ENCODE measurements around the gene MEGF6. TPM values are rescaled to one million over a fixed set of nuclear protein-coding genes. Genes with fewer than 3 reads are reported as not detected.

The MEGF6 gene, protein sequence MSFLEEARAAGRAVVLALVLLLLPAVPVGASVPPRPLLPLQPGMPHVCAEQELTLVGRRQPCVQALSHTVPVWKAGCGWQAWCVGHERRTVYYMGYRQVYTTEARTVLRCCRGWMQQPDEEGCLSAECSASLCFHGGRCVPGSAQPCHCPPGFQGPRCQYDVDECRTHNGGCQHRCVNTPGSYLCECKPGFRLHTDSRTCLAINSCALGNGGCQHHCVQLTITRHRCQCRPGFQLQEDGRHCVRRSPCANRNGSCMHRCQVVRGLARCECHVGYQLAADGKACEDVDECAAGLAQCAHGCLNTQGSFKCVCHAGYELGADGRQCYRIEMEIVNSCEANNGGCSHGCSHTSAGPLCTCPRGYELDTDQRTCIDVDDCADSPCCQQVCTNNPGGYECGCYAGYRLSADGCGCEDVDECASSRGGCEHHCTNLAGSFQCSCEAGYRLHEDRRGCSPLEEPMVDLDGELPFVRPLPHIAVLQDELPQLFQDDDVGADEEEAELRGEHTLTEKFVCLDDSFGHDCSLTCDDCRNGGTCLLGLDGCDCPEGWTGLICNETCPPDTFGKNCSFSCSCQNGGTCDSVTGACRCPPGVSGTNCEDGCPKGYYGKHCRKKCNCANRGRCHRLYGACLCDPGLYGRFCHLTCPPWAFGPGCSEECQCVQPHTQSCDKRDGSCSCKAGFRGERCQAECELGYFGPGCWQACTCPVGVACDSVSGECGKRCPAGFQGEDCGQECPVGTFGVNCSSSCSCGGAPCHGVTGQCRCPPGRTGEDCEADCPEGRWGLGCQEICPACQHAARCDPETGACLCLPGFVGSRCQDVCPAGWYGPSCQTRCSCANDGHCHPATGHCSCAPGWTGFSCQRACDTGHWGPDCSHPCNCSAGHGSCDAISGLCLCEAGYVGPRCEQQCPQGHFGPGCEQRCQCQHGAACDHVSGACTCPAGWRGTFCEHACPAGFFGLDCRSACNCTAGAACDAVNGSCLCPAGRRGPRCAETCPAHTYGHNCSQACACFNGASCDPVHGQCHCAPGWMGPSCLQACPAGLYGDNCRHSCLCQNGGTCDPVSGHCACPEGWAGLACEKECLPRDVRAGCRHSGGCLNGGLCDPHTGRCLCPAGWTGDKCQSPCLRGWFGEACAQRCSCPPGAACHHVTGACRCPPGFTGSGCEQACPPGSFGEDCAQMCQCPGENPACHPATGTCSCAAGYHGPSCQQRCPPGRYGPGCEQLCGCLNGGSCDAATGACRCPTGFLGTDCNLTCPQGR (N-terminal part only)
- total RNA-seq = 6.4 TPM

DNA sequence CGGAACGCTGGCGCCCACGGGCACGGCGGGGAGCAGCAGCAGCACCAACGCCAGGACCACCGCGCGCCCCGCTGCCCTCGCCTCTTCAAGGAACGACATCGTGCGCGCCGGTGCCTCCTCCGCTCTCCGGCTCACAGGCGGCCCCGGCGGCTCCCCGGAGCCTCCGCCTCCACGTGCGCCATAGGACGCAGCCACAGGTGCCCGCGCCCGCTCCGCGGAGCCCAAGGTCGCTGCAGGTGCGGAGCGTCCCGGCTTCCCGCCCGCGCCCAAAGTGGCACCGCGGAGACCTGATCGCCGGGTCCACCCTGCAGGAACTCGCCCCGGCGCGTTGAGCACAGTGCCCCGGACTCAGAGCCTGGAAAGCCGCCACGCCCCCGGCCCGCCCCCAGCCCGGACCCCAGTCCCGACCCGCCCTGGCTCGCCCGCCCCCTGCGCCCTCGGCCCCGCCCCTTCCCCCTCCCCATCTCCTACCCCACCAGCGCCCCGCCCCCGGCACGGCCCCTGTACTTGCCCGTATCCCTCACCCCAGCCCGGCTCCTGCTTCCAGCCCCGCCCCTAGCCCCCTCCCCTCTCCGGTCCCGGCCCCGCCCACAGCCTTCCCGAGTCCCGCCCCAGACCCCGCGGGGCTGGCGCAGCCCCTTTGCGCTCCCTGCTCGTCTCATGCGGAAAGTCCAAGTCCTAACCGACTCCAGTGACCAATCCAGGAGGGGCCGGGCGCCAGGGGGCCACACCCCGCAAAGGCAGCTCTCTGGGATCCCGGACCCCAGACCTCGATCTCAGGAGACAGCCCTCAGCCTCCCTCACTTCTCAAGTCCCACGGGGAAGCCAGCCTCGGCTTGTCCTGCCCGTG lies at the start of gene MEGF6:
Gene MEGF6 (minus strand): TSS at position 339 of the 850 bp plus-strand sequence. CDS start 240 bp downstream, at position 99.
- no peak for DNase-seq

DNA sequence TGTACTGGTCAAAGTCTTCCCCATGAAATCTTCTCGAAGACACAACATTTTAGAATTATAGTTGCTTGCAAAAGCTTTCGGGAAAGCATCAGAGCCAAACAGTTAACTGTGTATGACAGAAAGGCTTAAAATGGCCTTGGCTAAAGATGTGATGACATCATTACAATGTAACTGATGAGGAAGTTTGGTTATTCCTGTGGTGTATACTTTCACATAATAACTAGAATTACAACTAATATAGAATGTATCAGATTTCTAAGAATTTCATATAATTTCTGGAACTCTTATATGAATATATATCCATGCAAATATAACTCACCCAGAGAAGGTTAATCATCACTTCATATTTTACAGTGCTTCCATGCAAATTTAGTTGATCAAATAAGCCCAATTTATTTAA lies 49.4 kb upstream of the MEGF6 start:
- DNase-seq = no peak

DNA sequence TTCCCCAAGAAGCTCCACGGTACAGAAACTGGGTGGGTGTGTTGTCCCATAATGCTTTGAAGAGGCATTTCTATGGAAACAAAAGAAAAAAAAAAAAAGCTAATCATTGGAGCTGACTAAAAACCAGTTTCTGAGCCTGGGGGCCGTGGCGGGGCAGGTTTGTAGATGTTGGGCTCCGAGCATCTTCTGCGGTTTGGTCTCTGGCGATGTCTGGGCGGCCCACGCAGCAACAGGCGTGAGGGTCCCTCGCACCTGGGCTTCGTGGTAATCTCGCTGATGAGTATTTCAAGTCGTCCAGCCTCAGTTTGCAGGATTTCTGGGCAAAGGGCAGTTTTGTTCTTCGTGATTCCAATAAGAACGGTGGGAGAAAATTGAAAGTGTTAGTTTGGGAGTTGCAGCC lies 47.8 kb upstream of the MEGF6 start:
- no peak for DNase-seq

DNA sequence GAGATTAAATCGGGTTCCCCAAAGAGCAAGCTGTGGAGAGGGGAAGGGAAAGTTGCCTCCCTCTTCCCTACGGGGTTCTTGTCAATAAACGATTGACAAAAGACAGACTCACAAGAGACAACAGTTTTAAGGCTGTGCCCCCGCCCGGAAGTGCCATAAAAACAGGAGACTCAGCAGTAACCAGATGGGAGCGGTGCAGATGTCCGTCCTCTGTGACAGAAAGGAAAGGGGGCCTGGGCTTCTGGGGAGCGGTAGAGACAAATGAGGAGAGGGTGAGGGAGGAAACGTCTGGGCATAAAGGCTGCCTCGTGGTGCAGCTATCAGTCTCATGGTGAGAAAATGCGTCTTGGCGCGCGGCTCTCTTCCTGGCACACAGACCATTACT lies 46.9 kb upstream of the MEGF6 start:
- no peak for DNase-seq

DNA sequence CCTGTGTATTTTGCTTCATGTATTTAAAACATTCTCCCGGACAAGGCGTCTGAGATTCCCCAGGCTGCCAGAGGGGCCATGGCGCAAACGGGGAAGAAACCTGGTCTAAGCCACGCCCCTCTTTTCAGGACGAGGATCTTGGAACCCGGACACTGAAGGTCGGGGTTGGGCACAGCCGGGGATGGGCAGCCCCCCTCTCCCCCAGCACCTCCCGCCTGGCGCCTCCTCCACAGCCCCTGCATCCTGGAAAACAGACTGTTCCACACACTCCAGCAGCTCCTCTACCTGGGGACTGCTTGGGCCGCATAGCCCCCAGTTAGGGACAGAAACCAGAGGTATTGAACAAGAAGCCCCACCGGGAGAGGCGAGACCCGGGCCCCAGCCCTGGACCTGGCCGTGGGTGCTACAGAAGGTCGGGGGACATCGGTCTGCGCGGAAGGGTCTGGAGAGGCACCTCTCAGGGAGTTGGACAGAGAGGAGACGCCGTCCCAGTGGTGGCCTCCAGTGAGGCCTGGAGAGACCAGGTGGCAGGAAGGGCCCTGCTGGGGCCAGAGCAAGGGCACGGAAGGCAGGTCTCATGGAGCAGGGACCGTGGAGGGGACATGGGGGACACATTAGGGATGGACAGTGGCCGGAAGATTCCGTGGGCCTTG lies 46.4 kb upstream of the MEGF6 start:
- no peak for DNase-seq

DNA sequence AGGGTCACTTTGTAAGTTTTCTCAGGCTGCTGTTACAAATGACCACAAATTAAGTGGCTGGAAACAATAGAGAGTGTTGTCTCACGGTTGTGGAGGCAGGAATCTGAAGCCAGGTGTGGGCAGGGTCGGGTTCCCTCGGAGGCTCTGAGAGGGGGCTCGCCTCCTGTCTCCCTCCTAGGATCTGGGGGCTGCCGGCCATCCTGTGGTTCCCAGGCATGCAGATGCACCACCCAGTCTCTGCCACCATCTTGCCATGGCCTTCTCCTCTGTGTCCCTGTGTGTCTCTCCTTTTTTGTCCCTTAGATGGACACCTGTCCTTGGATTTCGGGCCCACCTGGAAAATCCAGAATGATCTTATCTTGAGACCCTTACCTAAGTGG lies 45.8 kb upstream of the MEGF6 start:
- no peak for DNase-seq

DNA sequence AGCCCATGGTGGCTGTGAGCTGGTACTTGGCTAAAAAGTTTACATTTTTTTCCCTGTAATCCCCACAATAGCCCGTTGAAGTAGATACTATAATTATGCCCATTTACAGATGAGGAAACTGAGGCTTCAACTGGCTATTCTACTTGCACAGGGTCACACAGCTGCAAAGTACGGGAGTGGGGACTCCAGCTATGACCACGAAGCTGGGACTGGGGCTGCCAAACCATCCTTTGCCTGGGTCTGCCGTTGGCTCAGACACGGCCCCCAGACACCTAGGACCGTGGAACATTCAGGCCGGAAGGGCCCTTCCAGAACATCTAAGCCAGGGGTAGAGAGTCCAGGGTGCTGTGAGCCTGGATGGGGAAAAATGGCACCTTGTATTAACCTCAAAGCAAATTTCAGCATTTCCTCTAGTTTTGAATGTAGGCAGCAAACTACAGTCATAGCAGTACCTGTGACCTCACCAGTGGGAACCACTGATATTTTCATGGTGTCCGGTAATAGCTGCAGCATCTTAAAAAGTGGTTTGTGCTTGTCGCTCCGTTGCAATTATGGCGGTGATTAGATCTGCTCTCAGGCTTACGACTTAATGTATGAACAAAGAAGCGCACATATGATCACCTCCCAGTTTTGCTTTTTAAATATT lies 45.3 kb upstream of the MEGF6 start:
- no peak for DNase-seq

DNA sequence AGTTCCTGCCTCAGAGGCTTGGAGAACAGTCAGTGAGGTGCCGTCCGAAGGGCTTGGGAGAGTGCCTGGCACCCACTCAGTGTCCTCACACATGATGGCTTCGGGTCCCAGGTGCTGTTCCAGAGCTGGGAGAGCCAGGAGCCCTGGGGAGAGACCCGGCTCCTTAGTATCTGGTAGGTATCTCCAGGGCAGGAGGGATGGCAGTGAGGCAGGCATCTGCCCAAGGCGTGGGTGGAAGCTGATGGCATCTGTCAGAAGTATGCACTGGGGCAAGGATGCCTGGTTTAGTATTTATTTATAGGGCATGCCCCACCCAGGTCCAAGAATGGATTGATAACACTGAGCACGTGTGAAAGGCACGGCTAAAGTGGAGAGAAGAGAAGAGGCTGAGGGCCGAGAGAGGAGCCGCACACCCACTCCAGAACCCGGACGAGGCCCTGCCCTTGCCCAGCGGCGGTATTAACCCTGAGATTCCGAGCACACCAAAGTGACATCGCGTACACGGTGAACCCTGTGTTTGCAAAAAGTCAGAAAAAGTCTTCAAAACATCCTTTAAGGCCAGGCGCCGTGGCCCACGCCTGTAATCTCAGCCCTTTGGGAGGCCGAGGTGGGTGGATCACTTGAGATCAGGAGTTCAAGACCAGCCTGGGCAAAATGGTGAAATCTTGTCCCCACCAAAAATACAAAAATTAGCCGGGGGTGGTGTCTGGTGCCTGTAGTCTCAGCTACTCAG lies 43.4 kb upstream of the MEGF6 start:
- DNase-seq = no peak

DNA sequence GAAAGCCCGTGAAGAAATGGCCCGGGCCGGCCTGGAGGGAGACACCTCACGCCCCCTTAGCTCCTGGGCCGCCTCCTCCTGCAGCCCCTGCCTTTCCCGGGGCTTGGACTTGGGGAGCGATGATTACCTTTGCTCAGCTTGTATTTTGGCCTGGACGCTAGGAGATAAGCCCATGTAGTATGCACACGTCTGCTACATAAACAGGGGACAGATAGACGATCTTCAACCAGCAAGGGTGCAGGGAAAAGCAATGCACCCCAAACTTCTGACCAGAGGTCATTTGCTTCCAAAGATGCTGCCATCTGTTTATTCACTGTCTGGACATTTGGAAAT lies 41.9 kb upstream of the MEGF6 start:
- no peak for DNase-seq

DNA sequence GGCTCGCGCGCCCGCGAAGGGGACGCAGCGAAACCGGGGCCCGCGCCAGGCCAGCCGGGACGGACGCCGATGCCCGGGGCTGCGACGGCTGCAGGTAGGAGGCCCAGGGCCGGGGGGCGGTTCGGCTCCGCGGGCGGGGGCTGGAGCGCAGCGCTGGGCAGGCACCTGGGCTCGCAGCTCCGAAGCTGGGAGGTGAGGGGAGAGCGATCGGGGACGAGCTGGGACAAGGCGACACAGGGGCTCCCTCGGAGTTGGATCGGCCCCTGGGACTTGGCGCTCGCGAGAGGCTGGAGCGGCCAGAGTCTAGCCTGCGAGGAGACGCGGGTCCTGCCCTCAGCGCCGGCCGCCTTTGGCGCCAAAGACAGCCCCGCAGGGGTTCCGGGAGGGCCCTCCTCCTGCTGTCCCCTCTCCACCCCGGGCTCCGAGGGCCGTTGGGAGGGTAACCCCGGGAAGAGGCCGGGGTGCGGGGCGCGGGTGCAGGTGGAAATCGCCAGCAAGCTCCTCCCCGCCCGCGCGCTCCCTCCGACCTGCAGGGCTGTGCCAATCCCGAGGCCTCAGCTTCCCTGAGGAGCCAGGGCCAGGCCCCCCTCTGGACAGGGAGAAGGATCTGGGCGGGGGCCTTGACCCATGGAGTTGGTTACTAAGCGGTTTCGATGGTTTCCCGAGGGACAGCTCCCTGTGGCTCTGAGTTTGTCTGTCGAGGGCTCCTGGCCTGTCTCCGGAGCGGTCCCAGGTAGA lies 41.4 kb upstream of the MEGF6 start:
- no peak for DNase-seq

DNA sequence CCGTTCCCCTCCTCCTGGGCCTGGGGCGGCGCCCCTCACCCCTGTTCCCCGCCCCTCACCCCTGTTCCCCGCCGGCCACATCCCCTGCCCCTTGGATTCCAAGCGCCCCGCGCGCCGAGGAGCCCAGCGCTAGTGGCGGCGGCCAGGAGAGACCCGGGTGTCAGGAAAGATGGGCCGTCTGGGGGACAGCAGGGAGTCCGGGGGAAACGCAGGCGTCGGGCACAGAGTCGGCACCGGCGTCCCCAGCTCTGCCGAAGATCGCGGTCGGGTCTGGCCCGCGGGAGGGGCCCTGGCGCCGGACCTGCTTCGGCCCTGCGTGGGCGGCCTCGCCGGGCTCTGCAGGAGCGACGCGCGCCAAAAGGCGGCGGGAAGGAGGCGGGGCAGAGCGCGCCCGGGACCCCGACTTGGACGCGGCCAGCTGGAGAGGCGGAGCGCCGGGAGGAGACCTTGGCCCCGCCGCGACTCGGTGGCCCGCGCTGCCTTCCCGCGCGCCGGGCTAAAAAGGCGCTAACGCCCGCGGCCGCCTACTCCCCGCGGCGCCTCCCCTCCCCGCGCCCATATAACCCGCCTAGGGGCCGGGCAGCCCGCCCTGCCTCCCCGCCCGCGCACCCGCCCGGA lies 40.7 kb upstream of the MEGF6 start, which contains the start of gene TP73:
Gene TP73 (plus strand): TSS at position 587 of the 618 bp plus-strand sequence. CDS start 29,850 bp downstream, outside the sequence.
- no peak for DNase-seq

DNA sequence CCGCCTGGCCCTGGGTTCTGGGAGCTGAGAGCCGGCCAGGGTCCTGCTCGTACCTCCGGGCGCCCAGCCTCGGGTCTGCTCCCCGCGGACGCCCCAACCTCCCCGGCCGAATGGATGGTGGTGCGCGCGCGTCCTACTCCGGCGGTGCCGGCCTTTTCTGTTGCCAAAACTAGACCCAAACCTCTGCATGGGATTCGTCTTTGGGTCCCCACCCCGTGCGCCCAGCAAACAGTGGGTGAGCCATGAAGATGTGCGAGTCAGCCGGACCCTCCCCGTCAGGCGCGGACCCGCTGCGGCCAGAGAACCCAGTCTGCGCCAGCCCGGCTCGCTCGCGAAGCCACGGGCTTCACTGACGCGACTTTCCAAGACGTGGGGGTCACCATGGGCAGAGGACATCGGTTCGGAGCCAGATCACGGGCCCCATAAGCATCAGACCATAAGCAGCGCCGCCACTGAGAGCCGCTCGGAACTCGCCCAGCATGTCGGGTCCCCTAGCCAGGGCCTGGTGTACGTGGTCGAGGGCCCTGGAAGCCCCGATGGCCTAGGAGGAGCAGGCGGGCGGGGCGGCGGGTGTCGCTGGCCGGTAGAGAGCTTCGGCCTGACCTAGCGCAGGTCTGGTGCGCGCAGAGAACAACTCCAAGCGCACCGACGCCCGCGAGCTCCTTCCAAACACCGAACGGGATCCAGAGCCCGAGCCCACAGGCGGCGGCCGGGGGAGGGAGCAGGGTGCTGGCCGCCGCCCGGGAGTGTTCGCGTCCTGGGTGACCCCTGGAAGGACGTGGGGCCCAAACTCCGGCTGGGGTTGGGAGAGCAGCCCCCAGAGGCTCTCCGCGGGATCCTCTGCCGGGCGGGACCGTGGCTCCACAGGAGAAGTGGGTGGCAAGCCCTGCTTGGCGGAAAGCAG lies 40.0 kb upstream of the MEGF6 start:
- no peak for DNase-seq

DNA sequence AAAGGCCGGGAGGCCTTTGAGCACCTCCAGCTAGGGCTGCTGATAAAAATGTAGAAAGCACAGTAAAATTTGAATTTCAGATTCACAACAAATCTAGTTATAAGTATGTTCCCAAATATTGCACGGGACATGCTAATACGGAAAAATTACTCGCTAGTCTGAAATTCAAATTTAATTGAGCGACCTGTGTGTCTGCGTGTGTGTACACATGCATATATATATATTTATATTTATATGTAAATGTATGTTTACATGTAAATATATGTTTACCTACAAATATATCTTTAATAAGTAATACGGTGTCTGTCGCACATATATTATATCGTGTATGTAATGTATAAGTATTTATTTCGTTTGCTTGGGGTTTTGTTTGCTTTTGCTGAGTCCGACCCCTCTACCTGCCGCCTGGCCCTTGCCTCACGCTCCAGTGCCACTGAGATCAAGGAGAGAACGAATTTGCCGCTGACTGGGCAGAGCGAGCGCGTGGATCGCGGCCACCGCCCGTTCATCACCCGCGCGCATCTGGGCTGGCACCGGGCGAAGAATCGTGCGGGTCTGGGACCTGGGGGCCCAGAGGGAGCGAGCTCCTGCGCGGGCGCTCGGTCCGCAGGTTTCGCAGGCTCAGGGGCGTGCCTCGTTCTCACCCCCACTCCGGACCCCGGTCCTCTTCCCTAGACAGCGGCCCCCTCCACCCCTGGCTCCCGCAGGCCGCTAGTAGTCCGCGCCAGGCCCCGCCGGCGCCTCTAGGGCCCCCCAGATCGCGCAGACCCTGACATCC lies 39.1 kb upstream of the MEGF6 start:
- no peak for DNase-seq

DNA sequence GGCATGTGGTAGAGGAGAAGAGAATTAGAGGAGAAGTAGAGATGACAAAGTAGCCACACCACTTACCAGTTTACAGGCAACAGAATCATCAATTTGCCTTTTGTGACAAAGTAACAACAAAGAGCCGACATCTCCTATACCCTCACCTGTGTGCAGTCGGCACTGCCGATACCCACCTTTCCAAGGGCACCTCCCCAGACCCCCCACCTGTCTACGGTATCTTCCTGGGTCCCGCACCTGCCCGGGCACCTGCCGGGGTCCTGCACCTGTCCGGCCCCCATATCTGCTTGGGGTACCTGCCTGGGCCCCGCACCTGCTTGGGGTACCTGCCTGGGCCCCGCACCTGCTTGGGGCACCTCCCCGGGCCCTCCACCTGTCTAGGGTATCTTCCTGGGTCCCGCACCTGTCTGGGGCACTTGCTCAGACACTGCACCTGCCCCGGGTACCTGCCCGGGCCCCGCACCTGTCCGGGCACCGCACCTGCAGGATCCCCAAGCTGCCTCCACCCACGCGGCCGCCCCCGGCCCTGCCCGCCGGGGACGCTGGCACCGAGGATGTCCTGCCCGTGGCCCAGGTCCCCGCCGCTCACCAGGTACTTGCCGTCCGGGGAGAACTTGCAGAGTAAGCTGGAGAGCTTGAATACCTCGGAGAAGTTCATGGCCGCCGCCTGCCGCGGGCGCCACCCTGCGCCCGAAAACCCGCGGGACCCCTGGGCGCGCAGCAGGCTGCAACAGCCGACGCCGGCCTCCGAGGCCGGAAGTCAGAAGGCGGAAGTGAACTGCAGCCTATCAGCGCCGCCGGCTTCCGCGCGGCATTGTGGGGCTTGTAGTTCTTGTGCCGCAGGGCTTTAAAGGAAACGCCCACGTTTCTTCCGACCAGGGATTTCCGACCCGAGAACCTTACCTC lies 38.3 kb upstream of the MEGF6 start, which contains the start of gene WRAP73:
Gene WRAP73 (minus strand): TSS at position 762 of the 906 bp plus-strand sequence. CDS start 104 bp downstream, at position 658.
- peak; percentile 73 for DNase-seq

DNA sequence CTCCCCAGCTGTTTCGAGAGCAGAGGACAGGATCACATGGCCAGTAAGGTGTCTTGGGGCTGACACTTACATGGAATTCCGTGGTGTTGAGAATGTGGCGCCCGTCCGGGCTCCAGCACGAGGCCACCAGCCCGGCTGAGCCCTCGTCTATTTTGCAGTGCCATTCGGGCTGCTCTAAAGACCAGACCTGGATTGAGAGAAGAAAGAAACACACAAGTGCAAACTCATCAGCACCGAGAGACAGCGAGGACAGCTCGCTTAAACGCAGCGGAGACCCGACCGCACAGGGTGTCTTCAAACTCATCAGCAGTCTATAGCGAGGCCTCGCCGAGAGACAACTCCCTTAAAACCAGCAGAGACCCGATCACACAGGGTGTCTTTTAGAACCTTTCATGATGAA lies 35.3 kb upstream of the MEGF6 start:
- DNase-seq = no peak

All from occipital lobe (tissue), 2 donors.